ENCODE results near the gene RASGRP1.

The RASGRP1 gene

GRCh38 chr15:38533416-38533915 lies 31.1 kb downstream of the RASGRP1 start:
- no peak overlapping the region for H3K27ac ChIP-seq (ENCODE audit: low read length)
- no peaks in the 10 kb centered on the region for H3K27me3 ChIP-seq (ENCODE audit: low read depth, low read length)
- no peaks in the 10 kb centered on the region for H3K9me3 ChIP-seq (ENCODE audit: insufficient read depth, low read length)
- H3K4me1 ChIP-seq (ENCODE audit: low read length) = no peaks in the 10 kb centered on the region
- H3K4me2 ChIP-seq (ENCODE audit: low read length) = no peak overlapping the region
- no peak overlapping the region for H2AFZ ChIP-seq (ENCODE audit: low read depth, low read length)
- no peak overlapping the region for H3K9ac ChIP-seq (ENCODE audit: low read length)
- H4K20me1 ChIP-seq (ENCODE audit: insufficient read depth, low read length) = peaks cover 77% of the 10 kb centered on the region
- H3K4me3 ChIP-seq (ENCODE audit: low read length) = no peak overlapping the region
- peaks cover 45% of the 10 kb centered on the region for H3K36me3 ChIP-seq (replicated peaks; ENCODE audit: low read depth, low read length)
- H3K79me2 ChIP-seq (ENCODE audit: low read length) = peaks cover 95% of the 10 kb centered on the region
- no peak for TF ChIP-seq EZH2phosphoT487 (IDR thresholded peaks at IDR 0.05; ENCODE audit: low read depth)
- TF ChIP-seq CTCF (IDR thresholded peaks at IDR 0.05; ENCODE audit: low read depth, low read length) = no peak

- H3K4me2 ChIP-seq (ENCODE audit: low read length) = no peak overlapping the region
- H3K9me3 ChIP-seq (ENCODE audit: insufficient read depth, low read length) = no peaks in the 10 kb centered on the region
- H3K27ac ChIP-seq (ENCODE audit: low read length) = no peak overlapping the region
- peaks cover 77% of the 10 kb centered on the region for H4K20me1 ChIP-seq (ENCODE audit: insufficient read depth, low read length)
- no peaks in the 10 kb centered on the region for H3K27me3 ChIP-seq (ENCODE audit: low read depth, low read length)
- peaks cover 49% of the 10 kb centered on the region for H3K36me3 ChIP-seq (replicated peaks; ENCODE audit: low read depth, low read length)
- H3K4me1 ChIP-seq (ENCODE audit: low read length) = no peaks in the 10 kb centered on the region
- TF ChIP-seq EZH2phosphoT487 (IDR thresholded peaks at IDR 0.05; ENCODE audit: low read depth) = no peak
- no peak overlapping the region for H2AFZ ChIP-seq (ENCODE audit: low read depth, low read length)
- peaks cover 93% of the 10 kb centered on the region for H3K79me2 ChIP-seq (ENCODE audit: low read length)
- no peak overlapping the region for H3K9ac ChIP-seq (ENCODE audit: low read length)
- H3K4me3 ChIP-seq (ENCODE audit: low read length) = no peak overlapping the region
These were observed 31.9 kb downstream of the RASGRP1 start for GRCh38 chr15:38532728-38533127.

- Histone ChIP-seq H2AFZ (ENCODE audit: low read depth, low read length) (no peak overlapping the region), H3K4me1 (ENCODE audit: low read length) (no peaks in the 10 kb centered on the region), H3K9me3 (ENCODE audit: insufficient read depth, low read length) (no peaks in the 10 kb centered on the region), H4K20me1 (ENCODE audit: insufficient read depth, low read length) (peaks cover 78% of the 10 kb centered on the region), H3K9ac (ENCODE audit: low read length) (no peak overlapping the region), H3K36me3 (replicated peaks; ENCODE audit: low read depth, low read length) (peaks cover 49% of the 10 kb centered on the region), H3K79me2 (ENCODE audit: low read length) (peaks cover 92% of the 10 kb centered on the region), H3K27ac (ENCODE audit: low read length) (no peak overlapping the region), H3K4me3 (ENCODE audit: low read length) (no peak overlapping the region), H3K4me2 (ENCODE audit: low read length) (no peak overlapping the region), H3K27me3 (ENCODE audit: low read depth, low read length) (no peaks in the 10 kb centered on the region)
- TF ChIP-seq EZH2phosphoT487 (IDR thresholded peaks at IDR 0.05; ENCODE audit: low read depth) (no peak), CTCF (IDR thresholded peaks at IDR 0.05; ENCODE audit: low read depth, low read length) (no peak)
These were observed 33.1 kb downstream of the RASGRP1 start for GRCh38 chr15:38531509-38531908.

GRCh38 chr15:38530113-38530512 lies 34.5 kb downstream of the RASGRP1 start:
- Histone ChIP-seq H3K36me3 (replicated peaks; ENCODE audit: low read depth, low read length) (peaks cover 50% of the 10 kb centered on the region), H3K27ac (ENCODE audit: low read length) (no peak overlapping the region), H3K4me3 (ENCODE audit: low read length) (no peak overlapping the region), H3K9me3 (ENCODE audit: insufficient read depth, low read length) (no peaks in the 10 kb centered on the region), H2AFZ (ENCODE audit: low read depth, low read length) (no peak overlapping the region), H3K9ac (ENCODE audit: low read length) (no peak overlapping the region), H3K27me3 (ENCODE audit: low read depth, low read length) (no peaks in the 10 kb centered on the region), H4K20me1 (ENCODE audit: insufficient read depth, low read length) (peaks cover 70% of the 10 kb centered on the region), H3K4me1 (ENCODE audit: low read length) (no peaks in the 10 kb centered on the region), H3K79me2 (ENCODE audit: low read length) (peaks cover 82% of the 10 kb centered on the region), H3K4me2 (ENCODE audit: low read length) (no peak overlapping the region)
- TF ChIP-seq EZH2phosphoT487 (IDR thresholded peaks at IDR 0.05; ENCODE audit: low read depth) = no peak
- TF ChIP-seq CTCF (IDR thresholded peaks at IDR 0.05; ENCODE audit: low read depth, low read length) = no peak

Measured in OCI-LY3 (cell line).